22Rv1 (cell line): ENCODE measurements around the gene MKNK2.
A peak's percentile ranks its signal among the peaks of the same experiment; 100 is the strongest.
"Not testable (repeated sequence)": the region's sequence is repeated elsewhere in the genome, so short reads cannot be mapped to it uniquely, and the experiment has no call there.

Source experiments
- H3K27ac ChIP-seq: fragments of 450-650 bp; 2 replicates; pipeline ENCODE4 v1.5.1; 2017
- CTCF ChIP-seq: fragments of 450-650 bp; IDR thresholded peaks from 2 replicates; pipeline ENCODE4 v1.5.1; 2017; ENCODE audit warnings: mild to moderate bottlenecking
- ZFX ChIP-seq: fragments of 450-650 bp; IDR thresholded peaks from 2 replicates; pipeline ENCODE4 v1.6.1; 2017; ENCODE audit warnings: antibody characterized with exemption, borderline replicate concordance

The MKNK2 gene

GRCh38 chr19:2096480-2097202, 45.6 kb upstream of the MKNK2 start, which contains the start of gene IZUMO4:
Gene IZUMO4, plus strand, starts transcription at chr19:2096915. Its CDS starts 31 bp downstream, at chr19:2096946.
- TF ChIP-seq CTCF = peak; percentile 66
- no peak for TF ChIP-seq ZFX
- H3K27ac ChIP-seq = peak within 1 kb of the TSS; percentile 88

GRCh38 chr19:2096034-2096479, 45.0 kb upstream of the MKNK2 start, which contains the start of gene MOB3A:
Gene MOB3A, minus strand, starts transcription at chr19:2096326. Its CDS starts 17,766 bp downstream, at chr19:2078560.
- no peak for TF ChIP-seq ZFX
- TF ChIP-seq CTCF = peak; percentile 61
- peak within 1 kb of the TSS; percentile 88 for H3K27ac ChIP-seq

GRCh38 chr19:2091926-2092525, 41.0 kb upstream of the MKNK2 start:
- not testable (repeated sequence) for H3K27ac ChIP-seq

GRCh38 chr19:2089727-2090053, 38.6 kb upstream of the MKNK2 start:
- no peak for TF ChIP-seq ZFX
- TF ChIP-seq CTCF = no peak
- H3K27ac ChIP-seq = no peak overlapping the region

- H3K27ac ChIP-seq = no peak overlapping the region
Observed at GRCh38 chr19:2089001-2089711, 38.1 kb upstream of the MKNK2 start.

GRCh38 chr19:2087621-2088100, 36.6 kb upstream of the MKNK2 start:
- H3K27ac ChIP-seq = no peak overlapping the region
- no peak for TF ChIP-seq ZFX
- TF ChIP-seq CTCF = no peak

More at GRCh38 chr19:2089001-2089711, 38.1 kb upstream of the MKNK2 start:
- no peak for TF ChIP-seq ZFX
- no peak for TF ChIP-seq CTCF

- not testable (repeated sequence) for H3K27ac ChIP-seq
Observed at GRCh38 chr19:2086695-2087620, 35.9 kb upstream of the MKNK2 start.
